Measurements from ENCODE around the gene SLC13A2. TPM values are rescaled to one million over a fixed set of nuclear protein-coding genes. Genes with fewer than 3 reads are reported as not detected.

SLC13A2 gene
- total and polyA plus RNA-seq, 9 of the 15 experiments (the other 6 are each of a cell fraction or from before 2014, with no cell fraction given), result 0.13 TPM; not detected in 8

- no peak for TF ChIP-seq ZNF174 (CRISPR knock-in tag; IDR thresholded peaks at IDR 0.05)
- TF ChIP-seq PRPF4 (IDR thresholded peaks at IDR 0.05; ENCODE audit: insufficient read depth, low read depth, low read length, poor library complexity, severe bottlenecking), result no peak
- TF ChIP-seq RCOR1 (IDR thresholded peaks at IDR 0.05; ENCODE audit: borderline replicate concordance in 1 of 2, low read depth in 2 of 2, low read length in 2 of 2), result peak; percentile 50 to 76; a peak in 1 of 4 replicates
- peak; percentile 44; the same call in 1 of the 2 replicates for TF ChIP-seq TCF3 (CRISPR knock-in tag; IDR thresholded peaks at IDR 0.05)
- TF ChIP-seq ZNF609 (CRISPR knock-in tag; IDR thresholded peaks at IDR 0.05; ENCODE audit: borderline replicate concordance), result no peak
- peak; percentile 45; the same call in 1 of the 2 replicates for TF ChIP-seq ARID1B (IDR thresholded peaks at IDR 0.05)
- no peak for TF ChIP-seq ZNF316 (IDR thresholded peaks at IDR 0.05)
- TF ChIP-seq XRCC5 (IDR thresholded peaks at IDR 0.05; ENCODE audit: low read depth, low read length), result no peak
- no peak for TF ChIP-seq ZBTB1 (CRISPR knock-in tag; IDR thresholded peaks at IDR 0.05; ENCODE audit: borderline replicate concordance, low read depth)
- no peak for TF ChIP-seq ZHX1 (conservative IDR thresholded peaks at IDR 0.05; ENCODE audit: low read length)
- TF ChIP-seq NFE2L1 (tag; IDR thresholded peaks at IDR 0.05; ENCODE audit: borderline replicate concordance, low read depth), result no peak
- TF ChIP-seq ZC3H11A (IDR thresholded peaks at IDR 0.05; ENCODE audit: low read depth, low read length), result no peak
- TF ChIP-seq CTCFL (IDR thresholded peaks at IDR 0.05; ENCODE audit: borderline replicate concordance, insufficient read depth, low read depth, low read length, poor library complexity, severe bottlenecking), result peak; percentile 94
- TF ChIP-seq TAF1 (IDR thresholded peaks at IDR 0.05; ENCODE audit: control insufficient read depth, extremely low read depth, insufficient read depth, low read length, severe bottlenecking), result no peak
- TF ChIP-seq TAL1 (IDR thresholded peaks at IDR 0.05), result peak; percentile 41
- no peak for TF ChIP-seq ETV1 (tag; conservative IDR thresholded peaks at IDR 0.05; ENCODE audit: low read depth)
- no peak for TF ChIP-seq JUND (IDR thresholded peaks at IDR 0.05; ENCODE audit: borderline replicate concordance, low read depth, low read length)
- TF ChIP-seq JUND (tag; IDR thresholded peaks at IDR 0.05; ENCODE audit: borderline replicate concordance, low read depth, low read length), result no peak
Measured at GRCh38 chr17:28511858-28512461, 38.5 kb downstream of the SLC13A2 start (continued).
